SU-DHL-6 (cell line): Measurements from ENCODE around the gene ME1.

Source experiments
- H2AFZ ChIP-seq: fragments of 200-600 bp; sonication (generic); 2 replicates; pipeline ENCODE4 v1.6.1; 2014; ENCODE audit warnings: low read depth, mild to moderate bottlenecking, moderate library complexity, mixed read lengths, antibody characterized with exemption, low read length; ENCODE audit not compliant: severe bottlenecking
- H3F3A ChIP-seq: fragments of 200-600 bp; shearing (Covaris generic); 2 replicates; pipeline ENCODE4 v1.6.0; 2016; ENCODE audit warnings: antibody characterized with exemption, mild to moderate bottlenecking; ENCODE audit not compliant: insufficient read depth
- H3K27ac ChIP-seq: fragments of 200-600 bp; sonication (generic); 2 replicates; pipeline ENCODE4 v1.5.1; 2016; ENCODE audit warnings: low read depth, mild to moderate bottlenecking, low read length, moderate library complexity, mixed read lengths
- H3K27me3 ChIP-seq: fragments of 200-600 bp; sonication (generic), shearing (Covaris generic); 2 replicates; pipeline ENCODE4 v1.6.0; 2014; ENCODE audit warnings: mild to moderate bottlenecking, low read length
- H3K36me3 ChIP-seq: fragments of 200-600 bp; sonication (generic); 2 replicates; pipeline ENCODE4 v1.6.1; 2014; ENCODE audit warnings: mild to moderate bottlenecking, low read length, mixed read lengths
- H3K4me2 ChIP-seq: fragments of 300-600, 200-600 bp; shearing (Covaris generic), sonication (generic); 2 replicates; pipeline ENCODE4 v1.6.0; 2014; ENCODE audit warnings: low read length, low read depth, mild to moderate bottlenecking; ENCODE audit not compliant: poor library complexity, severe bottlenecking
- H3K4me3 ChIP-seq: fragments of 200-600 bp; sonication (generic); 2 replicates; pipeline ENCODE4 v1.5.1; 2014; ENCODE audit warnings: antibody characterized with exemption, low read length, mild to moderate bottlenecking, mixed read lengths; ENCODE audit not compliant: insufficient read depth, poor library complexity, severe bottlenecking
- H3K79me2 ChIP-seq: fragments of 200-600 bp; sonication (generic); 2 replicates; pipeline ENCODE4 v1.6.1; 2014; ENCODE audit warnings: mild to moderate bottlenecking, low read length, moderate library complexity; ENCODE audit not compliant: insufficient read depth
- H3K9ac ChIP-seq: fragments of 200-600 bp; sonication (generic); 2 replicates; pipeline ENCODE4 v1.7.0; 2014; ENCODE audit warnings: mild to moderate bottlenecking, low read length
- H3K9me2 ChIP-seq: fragments of 200-600 bp; sonication (generic); replicated peaks from 2 replicates; pipeline ENCODE4 v1.6.1; 2014; ENCODE audit warnings: low read length; ENCODE audit not compliant: insufficient read depth
- H3K9me3 ChIP-seq: fragments of 200-600 bp; sonication (generic); 2 replicates; pipeline ENCODE4 v1.6.1; 2014; ENCODE audit warnings: low read length, mixed read lengths; ENCODE audit not compliant: insufficient read depth
- H4K20me1 ChIP-seq: fragments of 200-600 bp; sonication (generic); 2 replicates; pipeline ENCODE4 v1.6.1; 2014; ENCODE audit warnings: low read depth, mild to moderate bottlenecking, antibody characterized with exemption, low read length, moderate library complexity, mixed read lengths
- EZH2phosphoT487 ChIP-seq: fragments of 200-600 bp; sonication (generic), shearing (Covaris generic); conservative IDR thresholded peaks from 2 replicates; pipeline ENCODE4 v1.6.1; 2018; ENCODE audit warnings: mild to moderate bottlenecking, antibody characterized with exemption, low read length, moderate library complexity, mixed read lengths
- TF ChIP-seq, protein P1 (sequence below): fragments of 200-600 bp; sonication (generic); IDR thresholded peaks from one replicate; pipeline ENCODE4 v1.5.1; 2017; ENCODE audit warnings: antibody characterized with exemption, mild to moderate bottlenecking, low read length, moderate library complexity; ENCODE audit not compliant: insufficient read depth, poor library complexity, severe bottlenecking

Gene ME1

DNA sequence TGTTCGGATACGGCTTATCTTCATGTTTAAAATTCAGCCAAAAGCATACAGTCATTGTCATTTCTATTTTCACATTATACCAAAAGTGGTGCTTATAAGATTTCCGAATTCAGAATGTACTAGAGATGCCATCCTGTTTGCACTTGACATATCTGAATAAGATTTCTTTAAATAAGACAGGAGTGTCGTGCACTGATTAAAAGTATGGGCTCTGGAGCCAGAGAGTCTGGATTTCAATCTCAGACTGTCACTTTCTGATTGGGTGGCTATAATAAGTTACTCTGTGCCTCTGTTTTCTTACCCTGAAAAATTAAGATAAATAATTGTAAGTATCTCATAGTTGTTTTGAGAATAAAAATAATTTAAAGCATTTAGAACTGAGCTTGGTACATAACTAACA, 144.9 kb downstream of the ME1 start:
- Histone ChIP-seq H2AFZ (no peak overlapping the region), H3K4me2 (no peak overlapping the region), H4K20me1 (no peaks in the 10 kb centered on the region)

DNA sequence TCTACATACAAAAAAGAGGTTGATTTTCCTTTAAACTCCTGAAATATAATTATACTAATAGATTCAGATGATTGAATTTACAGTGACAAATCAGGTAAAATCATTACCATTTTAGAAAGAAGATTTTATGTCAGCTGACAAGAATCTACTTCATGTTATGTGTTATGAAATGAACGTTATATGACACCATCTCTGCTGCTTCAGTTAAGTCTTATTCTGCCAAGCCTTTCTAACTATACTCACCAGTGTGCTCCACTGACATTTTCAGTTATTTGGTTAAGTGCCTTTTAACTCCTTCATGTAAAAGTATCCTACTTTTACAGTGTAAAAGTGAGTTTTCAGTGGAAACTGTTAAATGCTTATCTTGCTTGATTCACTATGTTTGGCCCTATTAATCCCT, 157.3 kb downstream of the ME1 start:
- Histone ChIP-seq H3K4me2 (no peak overlapping the region), H3K27me3 (no peaks in the 10 kb centered on the region), H2AFZ (no peak overlapping the region), H3K9me2 (no peaks in the 10 kb centered on the region), H3K36me3 (no peaks in the 10 kb centered on the region), H3F3A (no peaks in the 10 kb centered on the region), H3K27ac (no peak overlapping the region), H3K79me2 (no peaks in the 10 kb centered on the region), H4K20me1 (no peaks in the 10 kb centered on the region), H3K4me3 (no peak overlapping the region), H3K9ac (no peak overlapping the region), H3K9me3 (no peaks in the 10 kb centered on the region)
- no peak for TF ChIP-seq EZH2phosphoT487
- TF ChIP-seq, protein P1, sequence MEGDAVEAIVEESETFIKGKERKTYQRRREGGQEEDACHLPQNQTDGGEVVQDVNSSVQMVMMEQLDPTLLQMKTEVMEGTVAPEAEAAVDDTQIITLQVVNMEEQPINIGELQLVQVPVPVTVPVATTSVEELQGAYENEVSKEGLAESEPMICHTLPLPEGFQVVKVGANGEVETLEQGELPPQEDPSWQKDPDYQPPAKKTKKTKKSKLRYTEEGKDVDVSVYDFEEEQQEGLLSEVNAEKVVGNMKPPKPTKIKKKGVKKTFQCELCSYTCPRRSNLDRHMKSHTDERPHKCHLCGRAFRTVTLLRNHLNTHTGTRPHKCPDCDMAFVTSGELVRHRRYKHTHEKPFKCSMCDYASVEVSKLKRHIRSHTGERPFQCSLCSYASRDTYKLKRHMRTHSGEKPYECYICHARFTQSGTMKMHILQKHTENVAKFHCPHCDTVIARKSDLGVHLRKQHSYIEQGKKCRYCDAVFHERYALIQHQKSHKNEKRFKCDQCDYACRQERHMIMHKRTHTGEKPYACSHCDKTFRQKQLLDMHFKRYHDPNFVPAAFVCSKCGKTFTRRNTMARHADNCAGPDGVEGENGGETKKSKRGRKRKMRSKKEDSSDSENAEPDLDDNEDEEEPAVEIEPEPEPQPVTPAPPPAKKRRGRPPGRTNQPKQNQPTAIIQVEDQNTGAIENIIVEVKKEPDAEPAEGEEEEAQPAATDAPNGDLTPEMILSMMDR = no peak

More for the DNA sequence above, 144.9 kb downstream of the ME1 start:
- H3K9me3 ChIP-seq = no peaks in the 10 kb centered on the region
- TF ChIP-seq, protein P1 = no peak
- no peak for TF ChIP-seq EZH2phosphoT487
- H3K4me3 ChIP-seq = no peak overlapping the region
- no peak overlapping the region for H3K9ac ChIP-seq
- H3K36me3 ChIP-seq = no peaks in the 10 kb centered on the region
- no peaks in the 10 kb centered on the region for H3F3A ChIP-seq
- H3K79me2 ChIP-seq = no peaks in the 10 kb centered on the region
- H3K9me2 ChIP-seq = no peaks in the 10 kb centered on the region
- H3K27me3 ChIP-seq = no peaks in the 10 kb centered on the region
- H3K27ac ChIP-seq = no peak overlapping the region

GRCh38 chr6:83270971-83271719, 159.7 kb downstream of the ME1 start:
- H3K9me3 ChIP-seq = no peaks in the 10 kb centered on the region
- no peaks in the 10 kb centered on the region for H3K79me2 ChIP-seq
- H3K27me3 ChIP-seq = no peaks in the 10 kb centered on the region
- H3K9me2 ChIP-seq = no peaks in the 10 kb centered on the region
- no peak overlapping the region for H2AFZ ChIP-seq
- H3K4me2 ChIP-seq = no peak overlapping the region
- H3K36me3 ChIP-seq = no peaks in the 10 kb centered on the region
- no peak overlapping the region for H3K9ac ChIP-seq
- TF ChIP-seq, protein P1 = no peak
- TF ChIP-seq EZH2phosphoT487 = no peak
- no peaks in the 10 kb centered on the region for H3F3A ChIP-seq
- H4K20me1 ChIP-seq = no peaks in the 10 kb centered on the region
- no peak overlapping the region for H3K27ac ChIP-seq
- no peak overlapping the region for H3K4me3 ChIP-seq
